GM12878 (cell line): Measurements from ENCODE around the gene CEP131.

Source experiments
- BACH1 ChIP-seq: fragments of 450-650 bp; IDR thresholded peaks from 2 replicates; pipeline ENCODE4 v1.6.1; 2017; ENCODE audit warnings: mild to moderate bottlenecking, borderline replicate concordance
- CBX3 ChIP-seq: fragments of 200-600 bp; sonication (generic); IDR thresholded peaks from 2 replicates; pipeline ENCODE4 v1.6.1; 2016; ENCODE audit warnings: low read depth, borderline replicate concordance
- EP300 ChIP-seq, 2 experiments: fragments of 150-350 bp in 1 of 2; IDR thresholded peaks; 2 replicates each; pipeline ENCODE4 v1.6.1; 2011 to 2012; ENCODE audit warnings: low read depth in 2 of 2, low read length in 2 of 2, borderline replicate concordance in 1 of 2, improper control_type of control experiment in 1 of 2, inconsistent platforms in 1 of 2; ENCODE audit not compliant: control insufficient read depth in 1 of 2
- FOXM1 ChIP-seq: IDR thresholded peaks from 2 replicates; pipeline ENCODE4 v1.6.1; 2012; ENCODE audit warnings: low read depth, mild to moderate bottlenecking, inconsistent platforms, low read length, moderate library complexity
- HDGF ChIP-seq: fragments of 450-650 bp; IDR thresholded peaks from 2 replicates; pipeline ENCODE4 v1.6.1; 2016; ENCODE audit warnings: antibody characterized with exemption
- JUNB ChIP-seq: IDR thresholded peaks from 2 replicates; pipeline ENCODE4 v1.6.1; 2016; ENCODE audit warnings: antibody characterized with exemption, mild to moderate bottlenecking
- MXI1 ChIP-seq: fragments of 150-350 bp; IDR thresholded peaks from 2 replicates; pipeline ENCODE4 v1.6.1; 2011; ENCODE audit warnings: low read depth, mild to moderate bottlenecking, inconsistent platforms, low read length, improper control_type of control experiment
- NFYB ChIP-seq: IDR thresholded peaks from 2 replicates; pipeline ENCODE4 v1.6.1; 2011; ENCODE audit warnings: low read depth, mild to moderate bottlenecking, low read length, improper control_type of control experiment, moderate library complexity; ENCODE audit not compliant: insufficient read depth
- PML ChIP-seq: IDR thresholded peaks from 2 replicates; pipeline ENCODE4 v1.6.1; 2012; ENCODE audit warnings: low read length, inconsistent platforms
- RUNX3 ChIP-seq: IDR thresholded peaks from 2 replicates; pipeline ENCODE4 v1.6.1; 2012; ENCODE audit warnings: low read length, inconsistent platforms
- YY1 ChIP-seq: IDR thresholded peaks from 2 replicates; pipeline ENCODE4 v1.6.1; 2011; ENCODE audit warnings: low read depth, mild to moderate bottlenecking, low read length
- ZNF274 ChIP-seq: IDR thresholded peaks from one replicate; pipeline ENCODE4 v1.8.0; 2011; ENCODE audit not compliant: insufficient read length, insufficient read depth
- TF ChIP-seq, protein P1 (sequence below), 3 experiments: IDR thresholded peaks in 2 of 3; conservative IDR thresholded peaks in 1 of 3; 2 replicates each; pipeline ENCODE4 v1.5.1; 2011; ENCODE audit warnings: low read depth in 3 of 3, low read length in 3 of 3, mild to moderate bottlenecking in 3 of 3, control low read depth in 2 of 3, moderate library complexity in 2 of 3, inconsistent platforms in 1 of 3, mixed read lengths in 1 of 3; ENCODE audit not compliant: control insufficient read depth in 2 of 3, insufficient read depth in 1 of 3; ENCODE audit errors: extremely low read depth in 1 of 3
- TF ChIP-seq, protein P2 (sequence below): IDR thresholded peaks from 2 replicates; pipeline ENCODE4 v1.6.1; 2011; ENCODE audit warnings: low read depth, low read length, improper control_type of control experiment, borderline replicate concordance

DNA sequence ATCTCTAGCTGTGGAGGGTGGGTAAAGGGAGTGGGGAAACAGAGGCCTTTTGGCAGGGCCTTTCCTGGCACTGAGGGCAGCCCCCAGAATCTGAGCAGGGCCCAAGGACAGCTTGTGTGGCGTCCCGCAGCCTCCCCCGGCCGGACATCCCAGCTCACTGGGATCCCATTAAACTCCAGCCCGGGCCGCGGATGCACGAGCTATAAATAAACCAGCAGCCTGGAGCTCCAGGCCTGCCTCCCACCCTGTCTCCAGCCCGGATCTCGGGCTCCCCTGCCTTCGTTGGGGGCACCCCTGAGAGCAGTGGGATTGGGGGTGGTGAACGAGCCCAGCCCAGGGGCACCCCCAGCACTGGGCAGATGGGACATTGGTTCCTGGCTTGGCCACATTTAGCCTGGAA lies 42.9 kb downstream of the CEP131 start:
- TF ChIP-seq HDGF (no peak), BACH1 (no peak), YY1 (no peak), ZNF274 (no peak), PML (no peak), JUNB (no peak), RUNX3 (no peak), FOXM1 (no peak), MXI1 (no peak), CBX3 (no peak), EP300 (IDR thresholded peaks at IDR 0.05; ENCODE audit: borderline replicate concordance in 1 of 2, control insufficient read depth in 1 of 2, low read depth in 2 of 2, low read length in 2 of 2) (no peak), NFYB (no peak)
- TF ChIP-seq, protein P1, sequence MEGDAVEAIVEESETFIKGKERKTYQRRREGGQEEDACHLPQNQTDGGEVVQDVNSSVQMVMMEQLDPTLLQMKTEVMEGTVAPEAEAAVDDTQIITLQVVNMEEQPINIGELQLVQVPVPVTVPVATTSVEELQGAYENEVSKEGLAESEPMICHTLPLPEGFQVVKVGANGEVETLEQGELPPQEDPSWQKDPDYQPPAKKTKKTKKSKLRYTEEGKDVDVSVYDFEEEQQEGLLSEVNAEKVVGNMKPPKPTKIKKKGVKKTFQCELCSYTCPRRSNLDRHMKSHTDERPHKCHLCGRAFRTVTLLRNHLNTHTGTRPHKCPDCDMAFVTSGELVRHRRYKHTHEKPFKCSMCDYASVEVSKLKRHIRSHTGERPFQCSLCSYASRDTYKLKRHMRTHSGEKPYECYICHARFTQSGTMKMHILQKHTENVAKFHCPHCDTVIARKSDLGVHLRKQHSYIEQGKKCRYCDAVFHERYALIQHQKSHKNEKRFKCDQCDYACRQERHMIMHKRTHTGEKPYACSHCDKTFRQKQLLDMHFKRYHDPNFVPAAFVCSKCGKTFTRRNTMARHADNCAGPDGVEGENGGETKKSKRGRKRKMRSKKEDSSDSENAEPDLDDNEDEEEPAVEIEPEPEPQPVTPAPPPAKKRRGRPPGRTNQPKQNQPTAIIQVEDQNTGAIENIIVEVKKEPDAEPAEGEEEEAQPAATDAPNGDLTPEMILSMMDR (IDR thresholded peaks at IDR 0.05 in 2 of 3, conservative IDR thresholded peaks at IDR 0.05 in 1 of 3; ENCODE audit: control insufficient read depth in 2 of 3, extremely low read depth in 1 of 3, insufficient read depth in 1 of 3, low read depth in 3 of 3, low read length in 3 of 3) = no peak
- TF ChIP-seq, protein P2, sequence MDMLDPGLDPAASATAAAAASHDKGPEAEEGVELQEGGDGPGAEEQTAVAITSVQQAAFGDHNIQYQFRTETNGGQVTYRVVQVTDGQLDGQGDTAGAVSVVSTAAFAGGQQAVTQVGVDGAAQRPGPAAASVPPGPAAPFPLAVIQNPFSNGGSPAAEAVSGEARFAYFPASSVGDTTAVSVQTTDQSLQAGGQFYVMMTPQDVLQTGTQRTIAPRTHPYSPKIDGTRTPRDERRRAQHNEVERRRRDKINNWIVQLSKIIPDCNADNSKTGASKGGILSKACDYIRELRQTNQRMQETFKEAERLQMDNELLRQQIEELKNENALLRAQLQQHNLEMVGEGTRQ = no peak
